ENCODE measurements around the gene KAT2A.

KAT2A gene

GRCh38 chr17:42112552-42113176 is 8.5 kb downstream of the KAT2A start, which contains the start of gene DHX58:
Gene DHX58 (minus strand): TSS chr17:42112714. CDS start chr17:42111892, 822 bp downstream.
- DNase-seq, result peak; percentile 79

GRCh38 chr17:42111871-42112551 is 9.2 kb downstream of the KAT2A start:
- no peak for DNase-seq

GRCh38 chr17:42111265-42111636 is 9.9 kb downstream of the KAT2A start:
- DNase-seq, result no peak

- DNase-seq, result no peak
Measured at GRCh38 chr17:42110301-42111264, 10.6 kb downstream of the KAT2A start.

DNA sequence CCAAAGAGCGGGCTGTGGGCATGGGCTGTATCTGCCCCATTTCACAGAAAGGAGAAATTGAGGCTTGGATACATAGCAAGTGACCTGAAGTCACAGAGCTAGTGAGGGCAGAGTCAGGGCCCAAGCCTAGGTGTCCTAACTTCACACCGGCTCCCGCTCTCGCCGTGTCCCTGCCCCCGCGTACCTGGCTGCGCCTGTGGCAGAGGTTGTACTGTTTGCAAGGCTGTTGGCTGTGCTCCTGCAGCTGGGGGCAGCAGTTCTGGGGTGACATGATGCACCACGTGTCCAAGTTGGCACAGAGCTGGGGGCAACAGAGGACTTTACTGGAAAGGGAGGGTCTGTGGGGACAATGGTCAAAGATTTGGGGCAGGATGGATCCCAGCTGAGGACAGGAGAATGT is 12.1 kb downstream of the KAT2A start:
- no peak for DNase-seq

DNA sequence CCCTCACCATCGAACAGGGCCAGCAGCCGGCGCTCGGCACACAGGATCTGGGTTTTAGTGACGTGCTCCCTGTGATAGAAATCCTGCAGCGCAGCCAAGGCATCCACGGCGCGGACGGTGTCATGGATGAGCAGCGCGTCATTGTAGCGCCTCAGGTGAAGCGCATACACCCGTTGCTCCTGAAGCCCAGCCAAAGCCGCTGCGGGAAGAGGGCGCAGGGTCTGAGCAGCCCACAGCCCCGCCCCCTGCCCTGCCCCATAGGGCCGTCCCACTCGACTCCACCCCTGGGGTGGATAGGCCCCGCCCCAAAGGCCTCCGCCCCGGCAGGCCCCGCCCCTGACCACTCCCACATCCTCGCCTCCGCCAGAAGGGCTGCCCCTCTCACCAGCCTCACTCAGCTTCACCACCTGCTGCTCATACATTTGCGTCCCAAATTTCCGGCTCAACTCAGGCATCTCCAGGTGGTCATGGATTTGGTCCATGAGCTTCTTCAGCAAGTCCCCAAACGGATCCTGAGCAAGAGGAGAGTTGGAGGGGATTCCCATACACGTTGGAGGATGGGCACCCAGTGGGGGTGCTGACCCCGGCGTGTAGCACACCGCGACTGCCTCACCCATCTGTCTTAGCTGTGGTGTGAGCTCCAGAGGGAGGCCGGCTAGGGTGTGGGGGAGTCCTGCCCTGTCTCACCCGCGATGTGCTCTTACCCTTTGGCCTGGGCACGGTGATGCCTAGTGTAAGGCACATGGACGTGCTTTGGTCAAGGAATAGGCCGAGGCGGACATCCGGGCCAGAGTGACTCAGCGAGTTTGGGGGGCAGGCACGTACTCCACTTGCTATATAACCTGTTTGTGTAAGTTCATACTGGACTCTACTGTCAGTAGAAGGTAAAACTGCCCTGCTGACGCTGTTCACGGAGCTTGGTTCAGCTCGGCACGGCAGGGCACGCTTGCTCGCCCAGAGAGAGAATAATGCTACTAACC is 13.3 kb downstream of the KAT2A start:
- peak; percentile 81 for DNase-seq

DNA sequence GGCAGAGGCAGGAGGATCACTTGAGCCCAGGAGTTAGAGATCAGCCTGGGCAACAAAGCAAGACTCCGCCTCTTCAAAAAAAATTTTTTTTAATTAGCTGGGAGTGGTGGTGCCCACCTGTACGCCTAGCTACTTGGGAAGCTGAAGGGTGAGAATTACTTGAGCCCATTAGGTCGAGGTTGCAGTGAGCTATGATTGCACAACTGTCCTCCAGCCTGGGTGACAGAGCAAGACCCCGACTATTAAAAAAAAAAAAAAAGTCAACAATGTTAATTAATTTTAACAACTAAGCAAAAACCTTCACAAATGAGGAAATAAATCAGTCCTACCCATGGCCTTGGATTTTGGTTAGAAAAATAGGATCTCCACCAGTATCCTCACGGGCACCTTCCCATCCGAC is 14.0 kb downstream of the KAT2A start:
- no peak for DNase-seq

DNA sequence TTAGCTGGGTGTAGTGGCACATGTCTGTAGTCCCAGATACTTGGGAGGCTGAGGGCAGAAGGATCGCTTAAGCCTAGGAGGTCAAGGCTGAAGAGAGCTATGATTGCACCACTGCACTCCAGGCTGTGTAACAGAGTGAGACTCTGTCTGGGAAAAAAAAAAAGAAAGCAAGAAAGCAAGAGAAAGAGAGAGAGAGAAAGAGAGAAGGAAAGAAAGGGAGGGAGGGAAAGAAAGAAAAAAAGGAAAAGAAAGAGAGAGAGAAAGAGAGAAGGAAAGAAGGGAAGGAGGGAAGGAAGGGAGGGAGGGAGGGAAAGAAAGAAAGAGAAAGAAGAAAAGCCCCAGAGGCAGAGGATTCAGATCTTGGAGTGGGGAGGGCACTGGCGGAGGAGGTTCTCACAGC is 15.2 kb downstream of the KAT2A start:
- DNase-seq, result no peak

- no peak for DNase-seq
Measured at GRCh38 chr17:42104264-42104663, 16.9 kb downstream of the KAT2A start.

- no peak for DNase-seq
Measured at GRCh38 chr17:42103221-42103954, 17.8 kb downstream of the KAT2A start.

GRCh38 chr17:42101513-42102292 is 19.5 kb downstream of the KAT2A start:
- peak; percentile 35 for DNase-seq

DNA sequence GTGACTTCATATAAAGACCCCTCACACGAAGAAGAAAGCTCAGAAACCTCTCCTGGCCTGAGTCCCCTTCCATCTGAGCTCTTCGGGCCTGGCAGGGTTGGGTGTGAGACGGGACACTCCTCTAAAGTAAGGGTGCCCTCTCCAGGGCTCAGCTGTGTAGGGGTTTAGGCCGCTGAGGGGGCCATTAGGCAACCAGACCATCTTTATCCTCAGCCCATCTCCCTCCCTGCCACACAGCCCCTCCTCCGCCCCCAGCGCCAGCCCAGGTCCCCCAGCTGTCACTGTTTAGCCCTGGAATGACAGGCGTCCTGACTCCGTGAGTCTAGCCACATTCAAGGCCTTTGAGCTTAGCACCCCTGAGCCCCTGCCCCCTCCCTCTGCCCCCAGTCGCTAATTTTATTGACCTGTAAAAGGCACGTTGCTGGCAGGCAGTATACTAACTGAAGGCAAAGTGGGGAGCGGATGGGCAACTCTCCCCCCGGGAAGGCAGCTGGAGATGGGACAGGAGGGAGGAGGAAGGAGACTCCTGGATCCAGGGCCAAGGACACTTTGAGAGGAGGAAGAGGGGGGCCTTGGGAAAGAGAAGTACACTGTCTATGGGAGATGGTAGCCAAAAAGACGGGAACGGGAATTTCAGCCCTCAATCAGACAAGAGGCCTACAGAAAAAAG is 22.3 kb downstream of the KAT2A start:
- no peak for DNase-seq

DNA sequence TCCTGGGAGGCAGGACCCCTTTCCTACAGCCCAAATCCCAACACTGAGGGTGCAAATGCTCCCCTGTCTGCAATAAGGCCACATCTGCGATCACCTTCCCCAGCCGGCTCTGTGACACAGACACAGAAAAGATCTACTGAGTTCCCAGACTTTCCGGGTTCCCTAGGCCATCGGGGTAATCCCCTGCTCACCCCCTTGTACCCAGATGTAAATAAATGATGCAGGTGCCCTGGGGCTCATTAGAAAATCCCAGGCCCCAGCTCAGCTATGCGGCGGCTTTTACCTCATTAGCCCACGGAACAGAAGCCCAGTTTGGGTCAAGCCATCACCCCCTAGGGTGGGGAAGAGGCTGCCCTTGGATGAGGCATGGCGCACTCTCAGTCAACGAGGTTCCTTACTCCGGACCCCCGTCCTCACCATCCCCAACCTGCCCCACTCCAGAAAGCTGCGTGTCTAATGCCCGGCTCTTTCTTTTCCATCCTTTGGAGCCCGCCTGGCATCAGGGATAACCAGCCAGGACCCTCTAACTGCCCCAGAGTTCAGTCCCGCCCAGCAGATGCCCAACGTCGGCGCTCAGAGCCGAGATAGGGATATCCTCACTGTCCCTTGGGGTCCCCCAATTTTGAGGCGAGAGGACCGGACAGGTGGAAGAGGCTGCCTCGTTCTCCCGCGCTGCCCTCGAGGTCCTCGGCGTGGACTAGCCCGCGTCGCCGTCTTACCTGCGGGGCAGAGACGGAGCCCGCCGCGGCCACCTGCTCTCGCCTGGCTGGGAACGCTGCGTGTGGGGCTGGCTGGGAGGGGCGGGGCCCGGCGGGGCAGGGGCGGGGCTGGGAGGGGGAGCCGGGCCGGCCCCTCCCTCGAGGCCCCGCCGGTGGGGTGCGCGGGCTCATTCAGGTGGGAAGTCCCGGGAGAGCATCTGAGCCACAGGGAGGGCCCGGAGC is 23.2 kb downstream of the KAT2A start, which contains the start of gene ZNF385C:
TSS of gene ZNF385C (minus strand) at position 783 of the 941 bp plus-strand sequence. CDS start 35,417 bp downstream, outside the sequence.
- DNase-seq, result no peak

- no peak for DNase-seq
Measured at GRCh38 chr17:42096360-42097111, 24.6 kb downstream of the KAT2A start.

- no peak for DNase-seq
Measured at GRCh38 chr17:42094375-42095069, 26.6 kb downstream of the KAT2A start.

DNA sequence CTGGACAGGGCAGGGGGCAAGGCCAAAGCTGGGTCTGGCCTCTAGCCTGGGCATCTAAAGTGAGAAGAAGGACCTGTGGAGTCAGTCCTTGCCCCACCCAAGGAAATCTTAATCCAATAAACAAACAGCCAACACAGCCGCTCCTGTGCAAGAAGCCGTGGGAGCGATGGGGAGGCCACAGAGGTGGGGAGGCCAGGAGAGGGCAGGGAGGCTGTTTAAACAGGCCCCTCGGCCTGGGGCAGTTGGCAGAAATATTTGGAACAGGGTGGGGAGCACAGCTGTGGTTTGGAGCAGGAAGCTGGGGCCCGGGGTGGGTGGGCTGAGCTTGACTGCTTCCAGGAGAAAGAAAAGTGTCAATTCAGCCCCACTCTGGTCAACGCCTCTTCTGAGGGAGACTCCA is 28.2 kb downstream of the KAT2A start:
- no peak for DNase-seq
